ENCODE results near the gene COX6B2. TPM values are rescaled to one million over a fixed set of nuclear protein-coding genes. Genes with fewer than 3 reads are reported as not detected.

COX6B2 gene
- total and polyA plus RNA-seq, 2 donors (not counting 3 experiments of a cell fraction or from before 2014, with no cell fraction given): not detected

DNA sequence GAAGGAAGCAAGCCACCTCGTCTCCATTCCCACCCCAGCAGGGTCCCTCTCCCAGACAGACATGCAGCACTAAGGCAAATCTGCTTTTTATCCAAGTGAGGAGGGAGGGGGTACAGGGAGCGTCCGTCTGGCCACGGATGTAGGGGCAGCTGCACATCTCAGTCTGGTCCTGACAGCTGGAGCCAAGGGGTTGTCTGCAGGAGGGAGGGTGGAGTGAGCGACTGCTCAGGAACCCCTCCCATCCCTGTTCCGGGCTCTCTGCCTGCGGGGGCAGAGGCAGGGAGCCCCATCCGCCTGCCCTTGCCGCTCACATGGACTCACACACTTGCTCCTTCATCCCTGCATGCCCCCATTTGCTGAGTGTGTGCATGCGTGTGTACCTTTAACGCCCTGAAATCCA, 24.7 kb upstream of the COX6B2 start:
- DNase-seq (ENCODE audit: low read depth, low spot score): no peak
- Histone ChIP-seq H3K27me3 (ENCODE audit: control insufficient read depth in 2 of 2, insufficient read depth in 2 of 2, low read length in 2 of 2) (peaks cover 12 to 17% of the 10 kb centered on the region in 2 experiments), H3K36me3 (ENCODE audit: control insufficient read depth in 2 of 2, extremely low read depth in 1 of 2, insufficient read depth in 2 of 2, low read length in 2 of 2) (no peaks in the 10 kb centered on the region), H2AFZ (ENCODE audit: low read depth, low read length) (no peak overlapping the region), H3K9me1 (replicated peaks; ENCODE audit: control insufficient read depth, extremely low read depth, insufficient read depth, low read length) (no peaks in the 10 kb centered on the region), H4K20me1 (replicated peaks; ENCODE audit: control insufficient read depth, extremely low read depth, insufficient read depth, low read length) (no peaks in the 10 kb centered on the region), H3K4me2 (ENCODE audit: insufficient read depth, low read length) (no peak overlapping the region), H3K79me2 (ENCODE audit: control insufficient read depth, insufficient read depth, low read length) (no peaks in the 10 kb centered on the region), H3K9me3 (replicated peaks; ENCODE audit: control insufficient read depth, insufficient read depth, low read length) (no peaks in the 10 kb centered on the region), H3K27ac (ENCODE audit: insufficient read depth, low read depth, low read length) (no peak overlapping the region), H3K4me3 (replicated peaks in 1 of 3; ENCODE audit: insufficient read depth in 1 of 3, low read depth in 1 of 3, low read length in 3 of 3) (no peak overlapping the region), H3K4me1 (ENCODE audit: control insufficient read depth, extremely low read depth, insufficient read depth, low read length) (peaks cover 1% of the 10 kb centered on the region), H3K9ac (replicated peaks; ENCODE audit: extremely low read depth, insufficient read depth, low read length) (no peak overlapping the region)
- BruUV-seq (replicated peaks): no TSS peak
- TF ChIP-seq EZH2 (IDR thresholded peaks at IDR 0.05; ENCODE audit: borderline replicate concordance, low read depth, low read length, severe bottlenecking): no peak
- no peak for TF ChIP-seq GATA2 (IDR thresholded peaks at IDR 0.05; ENCODE audit: insufficient read depth, insufficient read length, low read depth, low read length)
- TF ChIP-seq MYC (IDR thresholded peaks at IDR 0.05; ENCODE audit: low read depth, low read length): no peak
- no peak for TF ChIP-seq JUN (IDR thresholded peaks at IDR 0.05; ENCODE audit: borderline replicate concordance, insufficient read depth, insufficient read length, low read depth)
- no peak for TF ChIP-seq FOS (IDR thresholded peaks at IDR 0.05; ENCODE audit: borderline replicate concordance, insufficient read depth, low read length)
- TF ChIP-seq POLR2AphosphoS5 (IDR thresholded peaks at IDR 0.05; ENCODE audit: insufficient read depth, low read depth, low read length): no peak
- no peak for TF ChIP-seq POLR2A (IDR thresholded peaks at IDR 0.05; ENCODE audit: low read depth, low read length)
- TF ChIP-seq, protein P1, sequence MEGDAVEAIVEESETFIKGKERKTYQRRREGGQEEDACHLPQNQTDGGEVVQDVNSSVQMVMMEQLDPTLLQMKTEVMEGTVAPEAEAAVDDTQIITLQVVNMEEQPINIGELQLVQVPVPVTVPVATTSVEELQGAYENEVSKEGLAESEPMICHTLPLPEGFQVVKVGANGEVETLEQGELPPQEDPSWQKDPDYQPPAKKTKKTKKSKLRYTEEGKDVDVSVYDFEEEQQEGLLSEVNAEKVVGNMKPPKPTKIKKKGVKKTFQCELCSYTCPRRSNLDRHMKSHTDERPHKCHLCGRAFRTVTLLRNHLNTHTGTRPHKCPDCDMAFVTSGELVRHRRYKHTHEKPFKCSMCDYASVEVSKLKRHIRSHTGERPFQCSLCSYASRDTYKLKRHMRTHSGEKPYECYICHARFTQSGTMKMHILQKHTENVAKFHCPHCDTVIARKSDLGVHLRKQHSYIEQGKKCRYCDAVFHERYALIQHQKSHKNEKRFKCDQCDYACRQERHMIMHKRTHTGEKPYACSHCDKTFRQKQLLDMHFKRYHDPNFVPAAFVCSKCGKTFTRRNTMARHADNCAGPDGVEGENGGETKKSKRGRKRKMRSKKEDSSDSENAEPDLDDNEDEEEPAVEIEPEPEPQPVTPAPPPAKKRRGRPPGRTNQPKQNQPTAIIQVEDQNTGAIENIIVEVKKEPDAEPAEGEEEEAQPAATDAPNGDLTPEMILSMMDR (IDR thresholded peaks at IDR 0.05; ENCODE audit: extremely low read depth in 1 of 2, insufficient read depth in 1 of 2, low read depth in 1 of 2, low read length in 2 of 2): no peak
- TF ChIP-seq, protein P2, sequence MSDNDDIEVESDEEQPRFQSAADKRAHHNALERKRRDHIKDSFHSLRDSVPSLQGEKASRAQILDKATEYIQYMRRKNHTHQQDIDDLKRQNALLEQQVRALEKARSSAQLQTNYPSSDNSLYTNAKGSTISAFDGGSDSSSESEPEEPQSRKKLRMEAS (IDR thresholded peaks at IDR 0.05; ENCODE audit: insufficient read depth, insufficient read length): no peak
- dilution Hi-C loops (cut with MboI; ENCODE audit: extremely low pct_ligation_motif_present, low sequenced_read_pairs) (no loop called here), intact Hi-C loops (cut with micrococcal nuclease) (no loop called here)
- CTCF ChIA-PET: no interaction called here
- POLR2A ChIA-PET: no interaction called here
- FAIRE-seq: no peak
